Coronary artery (tissue), 2 donors: Measurements from ENCODE around the gene NPY4R2.
"Not testable (repeated sequence)": the region's sequence is repeated elsewhere in the genome, so short reads cannot be mapped to it uniquely, and the experiment has no call there.

Source experiments
- DNase-seq: peaks from one replicate; pipeline ENCODE4 v3.0.0-alpha.2; 2017; ENCODE audit warnings: low spot score
- H3K27ac ChIP-seq, 2 donors: fragments of 200-600 bp; sonication (generic); one replicate each; pipeline ENCODE4 v1.5.1; 2016 to 2019
- H3K4me3 ChIP-seq: fragments of 200-600 bp; sonication (generic); 2 replicates; pipeline ENCODE4 v1.5.1; 2016; ENCODE audit warnings: mild to moderate bottlenecking, moderate library complexity

NPY4R2 gene

GRCh38 chr10:47918475-47918874, at the start of gene NPY4R2:
Gene NPY4R2, plus strand, starts transcription at chr10:47918662. Its CDS starts 3,326 bp downstream, at chr10:47921988.
- not testable (repeated sequence) for H3K4me3 ChIP-seq, DNase-seq, H3K27ac ChIP-seq

GRCh38 chr10:47870887-47871286, 47.6 kb upstream of the NPY4R2 start:
- DNase-seq, H3K4me3 ChIP-seq, H3K27ac ChIP-seq: not testable (repeated sequence)

- H3K4me3 ChIP-seq, DNase-seq, H3K27ac ChIP-seq: not testable (repeated sequence)
Observed at GRCh38 chr10:47871485-47872180, 46.8 kb upstream of the NPY4R2 start.

GRCh38 chr10:47872236-47872635, 46.2 kb upstream of the NPY4R2 start:
- not testable (repeated sequence) for H3K4me3 ChIP-seq, H3K27ac ChIP-seq, DNase-seq

GRCh38 chr10:47884239-47884638, 34.2 kb upstream of the NPY4R2 start:
- not testable (repeated sequence) for H3K27ac ChIP-seq, DNase-seq, H3K4me3 ChIP-seq

- not testable (repeated sequence) for H3K4me3 ChIP-seq
Observed at GRCh38 chr10:47884934-47885333, 33.5 kb upstream of the NPY4R2 start.

GRCh38 chr10:47886356-47886755, 32.1 kb upstream of the NPY4R2 start:
- not testable (repeated sequence) for H3K4me3 ChIP-seq, H3K27ac ChIP-seq

More at GRCh38 chr10:47884934-47885333, 33.5 kb upstream of the NPY4R2 start:
- not testable (repeated sequence) for DNase-seq, H3K27ac ChIP-seq

GRCh38 chr10:47886827-47887226, 31.6 kb upstream of the NPY4R2 start:
- H3K27ac ChIP-seq, DNase-seq: not testable (repeated sequence)

More at GRCh38 chr10:47886356-47886755, 32.1 kb upstream of the NPY4R2 start:
- not testable (repeated sequence) for DNase-seq

GRCh38 chr10:47890737-47891136, 27.7 kb upstream of the NPY4R2 start:
- H3K4me3 ChIP-seq, H3K27ac ChIP-seq, DNase-seq: not testable (repeated sequence)

More at GRCh38 chr10:47886827-47887226, 31.6 kb upstream of the NPY4R2 start:
- not testable (repeated sequence) for H3K4me3 ChIP-seq

- not testable (repeated sequence) for H3K4me3 ChIP-seq, DNase-seq, H3K27ac ChIP-seq
Observed at GRCh38 chr10:47892494-47893261, 25.8 kb upstream of the NPY4R2 start.

GRCh38 chr10:47894571-47894970, 23.9 kb upstream of the NPY4R2 start:
- not testable (repeated sequence) for H3K27ac ChIP-seq, H3K4me3 ChIP-seq, DNase-seq

GRCh38 chr10:47897813-47898212, 20.6 kb upstream of the NPY4R2 start:
- not testable (repeated sequence) for H3K27ac ChIP-seq, DNase-seq, H3K4me3 ChIP-seq

GRCh38 chr10:47909333-47909732, 9.1 kb upstream of the NPY4R2 start:
- H3K27ac ChIP-seq, H3K4me3 ChIP-seq, DNase-seq: not testable (repeated sequence)

- not testable (repeated sequence) for H3K4me3 ChIP-seq, DNase-seq
Observed at GRCh38 chr10:47910486-47910885, 8.0 kb upstream of the NPY4R2 start.

GRCh38 chr10:47914052-47914451, 4.4 kb upstream of the NPY4R2 start:
- not testable (repeated sequence) for DNase-seq, H3K27ac ChIP-seq, H3K4me3 ChIP-seq

More at GRCh38 chr10:47910486-47910885, 8.0 kb upstream of the NPY4R2 start:
- H3K27ac ChIP-seq = not testable (repeated sequence)

- H3K27ac ChIP-seq, DNase-seq, H3K4me3 ChIP-seq: not testable (repeated sequence)
Observed at GRCh38 chr10:47915849-47916548, 2.5 kb upstream of the NPY4R2 start.

- not testable (repeated sequence) for DNase-seq, H3K4me3 ChIP-seq, H3K27ac ChIP-seq
Observed at GRCh38 chr10:47920610-47921009, 2.1 kb downstream of the NPY4R2 start.

- H3K27ac ChIP-seq, DNase-seq: not testable (repeated sequence)
Observed at GRCh38 chr10:47922503-47922902, 4.0 kb downstream of the NPY4R2 start.

GRCh38 chr10:47924628-47925027, 6.2 kb downstream of the NPY4R2 start:
- not testable (repeated sequence) for DNase-seq, H3K27ac ChIP-seq

More at GRCh38 chr10:47922503-47922902, 4.0 kb downstream of the NPY4R2 start:
- not testable (repeated sequence) for H3K4me3 ChIP-seq

More at GRCh38 chr10:47924628-47925027, 6.2 kb downstream of the NPY4R2 start:
- H3K4me3 ChIP-seq = not testable (repeated sequence)
